Measurements from ENCODE around the gene KLHL41.
"Not testable (repeated sequence)": the region's sequence is repeated elsewhere in the genome, so short reads cannot be mapped to it uniquely, and the experiment has no call there.

The KLHL41 gene

GRCh38 chr2:169573160-169573973 lies 63.9 kb downstream of the KLHL41 start, which contains the start of gene FASTKD1:
Gene FASTKD1, minus strand, starts transcription at chr2:169573865. Its CDS starts 1,836 bp downstream, at chr2:169572029.
- DNase-seq = peak; percentile 98

DNA sequence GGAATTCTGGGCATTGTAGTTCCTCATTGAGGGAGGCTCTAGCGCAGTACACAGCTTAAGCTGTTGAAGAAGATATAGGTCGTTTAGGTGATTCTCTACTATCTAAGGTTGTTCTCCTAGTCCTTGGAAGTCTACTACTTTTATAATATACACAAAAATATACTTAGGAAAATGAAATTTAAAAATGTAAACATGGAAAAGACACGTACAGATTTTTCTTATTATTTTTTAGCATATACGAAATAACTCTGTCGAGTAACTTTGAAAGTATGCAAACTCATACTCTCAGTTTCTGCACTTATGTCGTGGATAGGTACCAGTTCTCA lies 64.4 kb downstream of the KLHL41 start:
- no peak for DNase-seq

DNA sequence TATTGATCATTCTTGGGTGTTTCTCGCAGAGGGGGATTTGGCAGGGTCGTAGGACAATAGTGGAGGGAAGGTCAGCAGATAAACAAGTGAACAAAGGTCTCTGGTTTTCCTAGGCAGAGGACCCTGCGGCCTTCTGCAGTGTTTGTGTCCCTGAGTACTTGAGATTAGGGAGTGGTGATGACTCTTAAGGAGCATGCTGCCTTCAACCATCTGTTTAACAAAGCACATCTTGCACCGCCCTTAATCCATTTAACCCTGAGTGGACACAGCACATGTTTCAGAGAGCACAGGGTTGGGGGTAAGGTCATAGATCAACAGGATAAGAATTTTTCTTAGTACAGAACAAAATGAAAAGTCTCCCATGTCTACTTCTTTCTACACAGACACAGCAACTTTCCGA lies 65.0 kb downstream of the KLHL41 start:
- not testable (repeated sequence) for DNase-seq

DNA sequence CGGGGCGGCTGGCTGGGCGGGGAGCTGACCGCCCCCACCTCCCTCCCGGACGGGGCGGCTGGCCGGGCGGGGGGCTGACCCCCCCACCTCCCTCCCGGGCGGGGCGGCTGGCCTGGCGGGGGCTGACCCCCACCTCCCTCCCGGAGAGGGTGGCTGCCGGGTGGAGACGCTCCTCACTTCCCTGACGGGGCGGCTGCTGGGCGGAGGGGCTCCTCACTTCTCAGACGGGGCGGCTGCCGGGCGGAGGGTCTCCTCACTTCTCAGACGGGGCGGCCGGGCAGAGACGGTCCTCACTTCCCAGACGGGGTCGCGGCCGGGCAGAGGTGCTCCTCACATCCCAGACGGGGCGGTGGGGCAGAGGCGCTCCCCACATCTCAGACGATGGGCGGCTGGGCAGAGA lies 65.8 kb downstream of the KLHL41 start:
- not testable (repeated sequence) for DNase-seq

All from hematopoietic multipotent progenitor cell treated with erythropoietin and hydrocortisone succinate and interleukin-3 and kit ligand, for 4 days (in vitro differentiated cells).